Neutrophil (primary cell): ENCODE results near the gene SH3D19.

Source experiments
- H3K27ac ChIP-seq: fragments of 200-600 bp; sonication (generic); 2 replicates; pipeline ENCODE4 v1.5.1; 2016; ENCODE audit warnings: mild to moderate bottlenecking, moderate library complexity
- H3K27me3 ChIP-seq: fragments of 200-600 bp; sonication (generic); 2 replicates; pipeline ENCODE4 v1.6.0; 2016; ENCODE audit warnings: mild to moderate bottlenecking
- H3K36me3 ChIP-seq: fragments of 200-600 bp; sonication (generic); 2 replicates; pipeline ENCODE4 v1.5.1; 2017
- H3K4me1 ChIP-seq, 2 experiments: fragments of 200-600 bp in 1 of 2; sonication (generic) in 1 of 2; 1 replicate in 1 of 2; 2 replicates in 1 of 2; pipeline versions ENCODE4 v1.5.1 to v1.6.1; 2013 to 2016; ENCODE audit warnings: low read depth in 1 of 2, low read length in 1 of 2, mild to moderate bottlenecking in 1 of 2, moderate library complexity in 1 of 2; ENCODE audit not compliant: control insufficient read depth in 1 of 2, insufficient read depth in 1 of 2
- H3K4me3 ChIP-seq, 2 experiments: fragments of 200-600 bp in 1 of 2; sonication (generic) in 1 of 2; 1 replicate in 1 of 2; 2 replicates in 1 of 2; pipeline ENCODE4 v1.5.1; 2013 to 2016; ENCODE audit warnings: low read depth in 1 of 2, low read length in 1 of 2, mild to moderate bottlenecking in 1 of 2, moderate library complexity in 1 of 2
- H3K9me3 ChIP-seq: fragments of 200-600 bp; sonication (generic); 2 replicates; pipeline ENCODE4 v1.5.1; 2016
- TF ChIP-seq, protein P1 (sequence below): fragments of 200-600 bp; sonication (generic); IDR thresholded peaks from 2 replicates; pipeline ENCODE4 v1.5.1; 2016; ENCODE audit warnings: antibody characterized with exemption

The SH3D19 gene

DNA sequence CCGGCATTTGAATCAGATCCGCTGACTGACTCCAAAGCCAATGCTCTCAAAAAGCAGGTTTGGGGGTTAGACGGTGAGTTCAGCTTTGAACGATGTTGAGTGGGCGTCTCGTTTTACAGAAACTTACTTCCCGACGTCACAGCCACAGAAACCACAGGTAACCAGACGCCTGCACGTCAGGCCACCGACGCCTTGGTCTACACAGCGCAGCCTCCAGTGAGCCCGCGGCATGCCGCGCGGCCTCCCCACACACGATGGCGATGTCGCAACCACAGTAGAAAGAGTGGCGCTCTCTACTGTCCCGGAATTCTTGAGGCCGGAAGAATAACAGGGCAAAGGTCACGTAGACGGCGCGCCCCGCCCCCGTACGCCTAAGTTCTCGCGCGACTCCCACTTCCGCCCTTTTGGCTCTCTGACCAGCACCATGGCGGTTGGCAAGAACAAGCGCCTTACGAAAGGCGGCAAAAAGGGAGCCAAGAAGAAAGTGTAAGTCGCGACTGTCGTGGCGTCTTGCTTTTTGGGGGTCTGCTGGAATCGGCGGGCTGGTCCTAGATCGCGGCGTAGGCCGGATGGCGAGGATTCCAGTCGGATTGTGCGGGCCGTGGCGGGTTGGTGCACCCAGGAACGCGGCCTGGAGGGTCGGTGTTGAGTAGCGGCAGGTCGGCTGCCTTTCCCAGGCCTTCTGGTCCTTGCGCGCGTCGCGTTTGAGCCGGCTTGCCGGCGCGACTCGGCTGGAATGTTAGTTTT lies 226.0 kb downstream of the SH3D19 start, which contains the start of gene RPS3A:
Gene RPS3A (plus strand): TSS at position 400 of the 747 bp plus-strand sequence. CDS start 25 bp downstream, at position 425.
- TF ChIP-seq, protein P1, sequence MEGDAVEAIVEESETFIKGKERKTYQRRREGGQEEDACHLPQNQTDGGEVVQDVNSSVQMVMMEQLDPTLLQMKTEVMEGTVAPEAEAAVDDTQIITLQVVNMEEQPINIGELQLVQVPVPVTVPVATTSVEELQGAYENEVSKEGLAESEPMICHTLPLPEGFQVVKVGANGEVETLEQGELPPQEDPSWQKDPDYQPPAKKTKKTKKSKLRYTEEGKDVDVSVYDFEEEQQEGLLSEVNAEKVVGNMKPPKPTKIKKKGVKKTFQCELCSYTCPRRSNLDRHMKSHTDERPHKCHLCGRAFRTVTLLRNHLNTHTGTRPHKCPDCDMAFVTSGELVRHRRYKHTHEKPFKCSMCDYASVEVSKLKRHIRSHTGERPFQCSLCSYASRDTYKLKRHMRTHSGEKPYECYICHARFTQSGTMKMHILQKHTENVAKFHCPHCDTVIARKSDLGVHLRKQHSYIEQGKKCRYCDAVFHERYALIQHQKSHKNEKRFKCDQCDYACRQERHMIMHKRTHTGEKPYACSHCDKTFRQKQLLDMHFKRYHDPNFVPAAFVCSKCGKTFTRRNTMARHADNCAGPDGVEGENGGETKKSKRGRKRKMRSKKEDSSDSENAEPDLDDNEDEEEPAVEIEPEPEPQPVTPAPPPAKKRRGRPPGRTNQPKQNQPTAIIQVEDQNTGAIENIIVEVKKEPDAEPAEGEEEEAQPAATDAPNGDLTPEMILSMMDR = peak; percentile 99
- Histone ChIP-seq H3K4me3 (peak within 1 kb of the TSS; percentile 75 to 95), H3K36me3 (peaks cover 34% of the 10 kb centered on the region), H3K9me3 (no peaks in the 10 kb centered on the region), H3K27ac (peak within 1 kb of the TSS; percentile 87), H3K27me3 (peaks cover 12% of the 10 kb centered on the region), H3K4me1 (peaks cover 21 to 28% of the 10 kb centered on the region in 2 experiments)

GRCh38 chr4:151098979-151099228 lies 226.5 kb downstream of the SH3D19 start:
- Histone ChIP-seq H3K27ac (peak overlapping the region; percentile 87), H3K4me3 (peak overlapping the region; percentile 75 to 95), H3K4me1 (peaks cover 21 to 28% of the 10 kb centered on the region in 2 experiments), H3K27me3 (peaks cover 12% of the 10 kb centered on the region), H3K9me3 (no peaks in the 10 kb centered on the region), H3K36me3 (peaks cover 29% of the 10 kb centered on the region)
- TF ChIP-seq, protein P1 = no peak

GRCh38 chr4:151097759-151098158 lies 227.6 kb downstream of the SH3D19 start:
- Histone ChIP-seq H3K9me3 (no peaks in the 10 kb centered on the region), H3K4me3 (peak overlapping the region in 1 of 2 experiments; percentile 95), H3K27ac (peak overlapping the region; percentile 87), H3K27me3 (peaks cover 12% of the 10 kb centered on the region), H3K4me1 (peaks cover 21 to 28% of the 10 kb centered on the region in 2 experiments), H3K36me3 (peaks cover 18% of the 10 kb centered on the region)
- TF ChIP-seq, protein P1 = no peak

DNA sequence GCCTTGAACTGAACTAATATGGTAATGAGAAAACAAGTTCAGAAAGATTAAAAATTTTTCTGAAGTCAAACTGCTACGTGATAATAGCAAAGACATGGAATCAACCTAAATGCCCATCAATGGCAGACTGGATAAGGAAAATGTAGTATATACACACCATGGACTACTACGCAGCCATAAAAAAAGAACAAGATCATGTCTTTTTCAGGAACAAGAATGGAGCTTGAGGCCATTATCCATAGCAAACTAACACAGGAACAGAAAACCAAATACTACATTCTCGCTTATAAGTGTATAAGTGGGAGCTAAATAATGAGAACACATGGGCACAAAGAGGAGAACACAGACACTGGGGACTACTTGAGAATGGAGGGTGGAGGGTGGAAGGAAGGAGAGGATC lies 230.3 kb downstream of the SH3D19 start:
- Histone ChIP-seq H3K36me3 (no peaks in the 10 kb centered on the region), H3K27ac (no peak overlapping the region), H3K9me3 (no peaks in the 10 kb centered on the region), H3K27me3 (peaks cover 12% of the 10 kb centered on the region), H3K4me3 (no peak overlapping the region), H3K4me1 (peaks cover 11 to 17% of the 10 kb centered on the region in 2 experiments)
- TF ChIP-seq, protein P1 = no peak

DNA sequence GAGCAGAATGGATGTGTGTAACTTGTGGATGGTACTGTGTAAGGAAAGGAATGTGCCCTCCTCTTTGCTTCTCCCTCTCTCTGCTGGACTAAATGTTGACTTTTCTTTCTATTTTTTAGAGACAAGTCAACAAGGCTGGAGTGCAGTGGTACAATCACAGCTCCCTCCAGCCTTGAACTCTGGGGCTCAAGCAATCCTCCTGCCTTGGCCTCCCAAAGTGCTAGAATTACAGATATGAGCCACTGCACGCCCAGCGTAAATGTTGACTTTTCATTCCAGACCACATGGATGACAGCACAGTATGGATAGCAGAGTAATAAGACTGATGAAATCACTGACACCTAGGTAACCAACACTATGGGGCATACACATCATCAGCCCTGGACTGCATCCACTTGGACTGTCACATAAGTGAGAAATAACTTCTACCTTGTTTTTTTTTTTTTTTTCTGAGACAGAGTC lies 231.1 kb downstream of the SH3D19 start:
- TF ChIP-seq, protein P1 = no peak
- H3K27ac ChIP-seq = no peak overlapping the region
- no peaks in the 10 kb centered on the region for H3K9me3 ChIP-seq
- H3K4me3 ChIP-seq = no peak overlapping the region
- peaks cover 6 to 13% of the 10 kb centered on the region in 2 experiments for H3K4me1 ChIP-seq
- no peaks in the 10 kb centered on the region for H3K36me3 ChIP-seq
- H3K27me3 ChIP-seq = peaks cover 12% of the 10 kb centered on the region
